NCI-H2081 treated with DMSO at 0.1 percent for 48 hours (cell line): ENCODE measurements around the gene IKZF2.
"Not testable (repeated sequence)": the region's sequence is repeated elsewhere in the genome, so short reads cannot be mapped to it uniquely, and the experiment has no call there.

Experiments
- DNase-seq: peaks from one replicate; lab custom pipeline; 2025; lab: John Stamatoyannopoulos, UW

Gene IKZF2

DNA sequence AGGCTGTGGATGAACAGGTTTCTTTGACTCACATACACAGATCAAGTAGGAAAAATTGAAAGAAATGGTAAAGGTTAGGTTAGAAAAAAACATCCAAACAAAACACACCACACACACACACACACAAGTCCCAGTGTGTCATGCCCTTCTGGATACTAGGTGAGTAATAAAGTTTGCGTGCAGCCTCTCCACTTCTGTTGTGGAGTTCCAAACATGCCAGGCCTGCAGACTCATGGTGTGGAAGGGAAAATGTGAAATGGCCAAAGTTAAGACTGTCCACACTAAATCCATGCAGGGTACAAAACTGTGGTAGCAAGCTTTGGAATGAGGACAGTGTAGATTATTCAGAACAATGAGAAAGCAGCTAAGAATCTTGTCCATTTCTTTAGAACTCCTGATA, 114.6 kb downstream of the IKZF2 start:
- DNase-seq = no peak

DNA sequence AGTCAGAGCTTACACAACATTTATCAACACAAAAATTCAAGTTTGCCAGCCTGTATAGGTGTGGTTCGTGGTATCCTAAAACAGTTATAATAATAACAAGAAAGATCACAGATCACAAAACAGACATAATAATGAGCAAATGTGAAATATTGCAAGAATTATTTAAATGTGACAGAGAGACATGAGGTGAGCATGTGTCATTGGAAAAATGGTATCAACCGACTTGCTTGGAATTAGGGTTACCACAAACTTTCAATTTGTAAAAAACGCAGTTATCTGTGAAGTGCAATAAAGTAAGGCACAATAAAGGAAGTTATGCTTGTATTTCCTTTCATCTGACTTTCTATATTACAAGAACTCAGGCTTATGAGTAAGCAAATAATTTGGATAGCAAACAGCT, 116.8 kb downstream of the IKZF2 start:
- no peak for DNase-seq

GRCh38 chr2:213032607-213033006, 118.8 kb downstream of the IKZF2 start:
- DNase-seq = no peak

DNA sequence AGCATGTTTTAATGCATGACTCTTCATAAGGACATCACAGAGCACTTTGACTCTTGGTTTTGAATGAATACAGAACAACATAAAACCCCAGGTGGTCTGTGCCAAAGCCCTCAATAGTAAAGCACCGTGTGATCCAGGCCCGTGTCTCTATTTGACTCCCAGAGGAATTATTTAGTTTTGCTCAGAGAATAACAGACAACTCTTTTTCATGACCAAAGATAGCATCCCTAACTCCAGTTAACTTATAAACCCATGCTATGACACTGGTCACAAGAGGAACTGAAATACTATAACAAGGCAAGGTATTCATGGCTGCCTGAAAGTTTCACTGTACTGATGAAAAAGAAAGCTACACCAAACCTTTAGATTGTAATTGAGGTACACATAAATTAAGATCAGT, 128.4 kb downstream of the IKZF2 start:
- DNase-seq = no peak

- no peak for DNase-seq
These were observed 129.2 kb downstream of the IKZF2 start for GRCh38 chr2:213021971-213022899.

DNA sequence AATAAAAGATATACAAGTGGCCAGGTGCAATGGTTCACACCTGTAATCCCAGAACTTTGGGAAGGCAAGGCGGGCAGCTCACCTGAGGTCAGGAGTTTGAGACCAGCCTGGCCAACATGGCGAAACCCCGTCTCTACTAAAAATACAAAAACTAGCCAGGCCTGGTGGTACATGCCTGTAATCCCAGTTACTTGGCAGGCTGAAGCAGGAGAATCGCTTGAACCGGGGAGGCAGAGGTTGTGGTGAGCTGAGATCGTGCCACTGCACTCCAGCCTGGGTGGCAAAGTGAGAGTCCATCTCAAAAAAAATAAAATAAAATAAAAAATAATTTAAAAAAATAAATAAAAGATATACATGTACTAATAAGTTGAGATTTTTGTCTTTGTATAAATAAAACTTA, 130.5 kb downstream of the IKZF2 start:
- not testable (repeated sequence) for DNase-seq

DNA sequence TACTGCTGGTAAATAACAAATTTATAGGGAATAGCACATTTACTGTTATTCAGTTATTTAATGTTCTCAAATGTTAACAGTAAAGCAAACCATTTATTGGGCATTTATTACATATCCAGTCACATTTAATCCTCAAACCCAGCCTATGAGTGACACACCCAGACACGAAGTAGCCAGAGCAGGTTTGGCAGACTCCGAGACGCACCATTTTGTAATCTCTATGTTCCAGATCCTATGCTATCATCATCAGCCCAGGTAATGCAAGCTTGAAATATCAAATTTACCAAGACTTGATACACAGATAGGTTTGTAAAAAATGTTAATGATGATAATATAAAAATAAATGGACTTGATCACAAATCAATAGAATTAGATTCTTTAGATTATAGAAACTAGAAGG, 131.1 kb downstream of the IKZF2 start:
- no peak for DNase-seq

- no peak for DNase-seq
These were observed 132.0 kb downstream of the IKZF2 start for GRCh38 chr2:213019368-213019767.

DNA sequence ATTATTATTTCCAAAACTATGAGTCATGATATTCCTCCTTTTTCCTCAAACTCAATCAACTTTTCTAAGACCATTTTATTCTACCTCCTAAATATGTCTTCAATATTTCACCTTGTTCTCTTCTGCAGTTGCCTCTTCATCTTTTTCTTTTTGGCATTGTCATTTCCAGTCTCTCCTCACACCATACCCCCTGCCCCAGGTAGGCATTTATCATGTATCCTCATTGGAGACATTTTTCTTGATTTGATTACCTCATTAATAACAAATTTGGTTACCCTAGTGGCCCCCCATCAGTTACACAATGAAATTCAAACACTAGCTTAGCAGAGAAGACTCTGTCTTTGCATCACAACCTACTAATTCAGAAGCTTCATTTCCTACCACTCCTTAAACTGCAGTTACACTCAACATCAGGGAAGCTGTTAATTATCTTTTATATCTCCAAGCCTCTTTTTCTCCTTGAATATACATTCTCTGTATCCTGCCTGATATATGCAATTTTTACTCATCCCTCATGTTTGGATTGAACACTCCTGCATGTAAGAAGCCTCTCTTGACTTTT, 133.0 kb downstream of the IKZF2 start:
- no peak for DNase-seq

GRCh38 chr2:213017404-213017803, 134.0 kb downstream of the IKZF2 start:
- DNase-seq = no peak

GRCh38 chr2:213016984-213017351, 134.4 kb downstream of the IKZF2 start:
- no peak for DNase-seq

GRCh38 chr2:213016166-213016983, 135.0 kb downstream of the IKZF2 start:
- no peak for DNase-seq

DNA sequence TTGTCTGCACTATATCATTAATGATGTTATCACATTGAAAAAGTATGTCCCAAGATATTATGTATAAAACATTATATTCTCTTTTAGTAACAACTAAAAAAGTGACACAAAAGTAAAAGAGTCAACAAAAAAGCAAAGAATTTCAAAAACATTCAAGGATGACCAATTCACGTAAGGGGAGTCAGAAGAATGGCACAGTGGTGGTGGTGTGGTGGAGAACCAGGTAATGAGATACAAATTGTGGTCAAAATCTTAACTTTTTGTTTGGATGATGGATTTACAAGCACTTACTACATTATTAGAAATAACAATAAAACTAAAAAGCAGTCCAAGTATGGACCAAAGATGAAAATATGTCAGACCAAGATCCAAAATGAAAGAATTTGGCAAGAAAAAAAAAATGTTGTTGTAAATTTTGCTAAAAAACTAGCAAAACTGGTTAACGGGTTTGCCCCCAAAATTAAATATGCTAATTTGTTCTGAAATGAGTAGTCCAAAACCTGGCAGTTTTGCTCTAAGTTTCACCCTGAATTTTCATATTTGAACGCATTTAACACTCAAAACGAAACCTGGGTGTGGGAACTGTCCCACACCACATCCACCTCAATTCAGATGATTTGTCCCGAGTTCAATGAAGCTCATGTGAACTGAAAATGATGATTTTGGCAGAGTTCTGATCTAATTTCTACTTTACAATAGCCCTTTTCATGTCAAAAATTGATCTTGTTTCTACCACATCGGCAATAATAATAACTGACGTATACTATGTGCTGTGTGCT, 135.8 kb downstream of the IKZF2 start:
- DNase-seq = no peak

- no peak for DNase-seq
These were observed 137.4 kb downstream of the IKZF2 start for GRCh38 chr2:213013979-213014378.

DNA sequence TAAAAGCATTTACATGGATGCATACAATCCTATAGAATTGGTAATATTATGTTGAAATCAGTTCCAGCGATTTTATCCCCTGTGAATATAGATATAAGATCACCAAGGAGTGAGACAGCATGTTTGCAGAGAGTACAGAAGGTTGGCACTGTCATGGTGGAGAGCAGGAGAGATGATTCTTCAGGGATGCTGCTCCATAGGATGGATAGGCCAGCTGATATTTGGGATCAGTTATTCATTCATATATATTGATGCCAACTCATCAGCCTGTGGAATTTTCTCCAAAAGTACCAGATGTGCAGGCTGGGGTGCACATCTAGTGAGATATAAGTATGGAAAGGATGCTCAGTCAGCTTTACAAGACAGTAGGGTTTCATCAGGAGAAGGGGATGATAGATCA, 139.9 kb downstream of the IKZF2 start:
- no peak for DNase-seq

DNA sequence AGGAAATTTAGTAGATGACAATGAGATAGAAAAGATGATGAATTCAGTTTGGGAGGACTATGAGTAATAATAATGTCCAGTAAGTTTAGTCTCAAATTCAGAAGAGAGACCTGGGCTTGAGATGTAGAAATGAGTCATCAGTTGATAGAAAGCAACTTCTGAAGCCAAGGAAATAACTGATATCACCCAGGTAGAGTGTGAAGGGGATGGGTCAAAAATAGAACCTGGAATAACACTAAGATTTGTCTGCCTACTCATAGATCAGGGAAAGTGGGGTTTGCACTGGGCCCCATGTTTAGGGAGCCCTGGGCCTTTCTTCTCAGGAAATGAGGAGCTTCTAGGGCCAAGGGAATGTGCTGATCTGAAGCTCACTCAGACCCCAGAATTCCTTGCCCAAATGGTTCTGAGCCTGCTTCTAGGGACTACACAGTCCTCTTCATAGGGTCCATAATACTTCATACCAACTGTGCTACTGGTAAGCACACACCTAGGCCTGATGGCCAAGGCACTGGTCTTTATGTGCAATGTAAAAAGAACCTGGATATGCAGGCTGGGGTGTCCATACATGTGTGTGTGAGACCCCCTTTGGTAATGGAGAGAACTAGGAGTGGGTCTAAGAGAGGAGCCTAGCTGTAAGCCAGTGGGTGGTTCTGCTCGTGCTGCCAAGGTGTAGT, 141.2 kb downstream of the IKZF2 start:
- no peak for DNase-seq

DNA sequence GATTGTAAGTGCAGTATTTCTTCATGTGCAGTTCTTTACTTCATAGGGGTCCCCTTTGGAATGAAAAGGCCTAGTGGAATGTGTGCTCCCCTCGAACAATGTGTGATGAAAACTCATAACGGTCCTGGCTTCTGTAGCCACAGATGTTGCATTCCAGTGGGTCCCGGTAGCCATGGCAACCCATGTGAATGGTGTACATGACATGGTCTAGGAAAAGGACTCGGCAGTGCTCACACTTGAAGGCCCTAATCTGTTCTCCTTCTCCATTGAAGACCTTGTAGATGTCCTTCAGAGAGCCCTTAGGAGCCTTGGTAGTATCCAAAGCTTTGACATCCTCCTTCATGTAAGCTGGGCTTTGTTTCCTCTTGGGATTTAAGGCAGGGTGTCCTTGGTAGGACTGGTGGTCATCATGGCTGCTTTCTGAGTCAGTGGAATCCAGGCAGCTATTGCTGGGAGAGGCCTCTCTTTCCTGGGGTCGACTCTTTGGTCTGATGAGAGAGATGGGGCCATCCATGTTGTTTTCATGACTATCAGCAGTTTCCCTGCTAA, 144.0 kb downstream of the IKZF2 start:
- no peak for DNase-seq

GRCh38 chr2:213004197-213004821, 147.1 kb downstream of the IKZF2 start:
- no peak for DNase-seq

GRCh38 chr2:213002383-213002782, 149.0 kb downstream of the IKZF2 start:
- DNase-seq = no peak

GRCh38 chr2:213001297-213001910, 150.0 kb downstream of the IKZF2 start:
- no peak for DNase-seq
